Measurements from ENCODE around the gene SDCBP2.

Gene SDCBP2

GRCh38 chr20:1333462-1334369 is 4.8 kb upstream of the SDCBP2 start:
- no peak for DNase-seq
- in situ Hi-C loops (cut with MboI; ENCODE audit: low pct_unique_long_range_greater_than_20kb, low sequenced_read_pairs): no loop called here

- no peak for DNase-seq
- in situ Hi-C loops (cut with MboI; ENCODE audit: low pct_unique_long_range_greater_than_20kb, low sequenced_read_pairs): no loop called here
Observed at GRCh38 chr20:1332749-1333300, 3.9 kb upstream of the SDCBP2 start.

- no peak for DNase-seq
Observed at GRCh38 chr20:1331801-1332453, 3.0 kb upstream of the SDCBP2 start.

GRCh38 chr20:1331101-1331500 is 2.2 kb upstream of the SDCBP2 start:
- in situ Hi-C loops (cut with MboI; ENCODE audit: low pct_unique_long_range_greater_than_20kb, low sequenced_read_pairs): no loop called here
- DNase-seq: no peak

More at GRCh38 chr20:1331801-1332453, 3.0 kb upstream of the SDCBP2 start:
- in situ Hi-C loops (cut with MboI; ENCODE audit: low pct_unique_long_range_greater_than_20kb, low sequenced_read_pairs): no loop called here

GRCh38 chr20:1330075-1330830 is 1.3 kb upstream of the SDCBP2 start:
- in situ Hi-C loops (cut with MboI; ENCODE audit: low pct_unique_long_range_greater_than_20kb, low sequenced_read_pairs): no loop called here

GRCh38 chr20:1327827-1328679 is 886 bp downstream of the SDCBP2 start:
- DNase-seq: no peak
- in situ Hi-C loops (cut with MboI; ENCODE audit: low pct_unique_long_range_greater_than_20kb, low sequenced_read_pairs): no loop called here

More at GRCh38 chr20:1330075-1330830, 1.3 kb upstream of the SDCBP2 start:
- no peak for DNase-seq

GRCh38 chr20:1327241-1327653 is 1.7 kb downstream of the SDCBP2 start:
- DNase-seq: peak; percentile 42
- in situ Hi-C loops (cut with MboI; ENCODE audit: low pct_unique_long_range_greater_than_20kb, low sequenced_read_pairs): no loop called here

- no peak for DNase-seq
- in situ Hi-C loops (cut with MboI; ENCODE audit: low pct_unique_long_range_greater_than_20kb, low sequenced_read_pairs): no loop called here
Observed at GRCh38 chr20:1326031-1326930, 2.7 kb downstream of the SDCBP2 start.

GRCh38 chr20:1325173-1326030 is 3.5 kb downstream of the SDCBP2 start:
- peak; percentile 94 for DNase-seq
- in situ Hi-C loops (cut with MboI; ENCODE audit: low pct_unique_long_range_greater_than_20kb, low sequenced_read_pairs): no loop called here

GRCh38 chr20:1324598-1325172 is 4.3 kb downstream of the SDCBP2 start:
- in situ Hi-C loops (cut with MboI; ENCODE audit: low pct_unique_long_range_greater_than_20kb, low sequenced_read_pairs): no loop called here
- no peak for DNase-seq

- in situ Hi-C loops (cut with MboI; ENCODE audit: low pct_unique_long_range_greater_than_20kb, low sequenced_read_pairs): no loop called here
- no peak for DNase-seq
Observed at GRCh38 chr20:1323830-1324597, 4.9 kb downstream of the SDCBP2 start.

- no peak for DNase-seq
- in situ Hi-C loops (cut with MboI; ENCODE audit: low pct_unique_long_range_greater_than_20kb, low sequenced_read_pairs): no loop called here
Observed at GRCh38 chr20:1323256-1323655, 5.7 kb downstream of the SDCBP2 start.

- no peak for DNase-seq
- in situ Hi-C loops (cut with MboI; ENCODE audit: low pct_unique_long_range_greater_than_20kb, low sequenced_read_pairs): no loop called here
Observed at GRCh38 chr20:1322511-1323245, 6.3 kb downstream of the SDCBP2 start.

- in situ Hi-C loops (cut with MboI; ENCODE audit: low pct_unique_long_range_greater_than_20kb, low sequenced_read_pairs): no loop called here
- no peak for DNase-seq
Observed at GRCh38 chr20:1321654-1321939, 7.3 kb downstream of the SDCBP2 start.

- in situ Hi-C loops (cut with MboI; ENCODE audit: low pct_unique_long_range_greater_than_20kb, low sequenced_read_pairs): no loop called here
- no peak for DNase-seq
Observed at GRCh38 chr20:1320902-1321653, 7.9 kb downstream of the SDCBP2 start.

Data from KBM-7 (cell line).